Testis (tissue), 2 donors: ENCODE data around the gene SP3.

ENCODE experiments used
- POLR2A ChIP-seq: fragments of 450-650 bp; IDR thresholded peaks from one replicate; pipeline ENCODE4 v1.6.1; 2017; ENCODE audit warnings: antibody characterized with exemption, mild to moderate bottlenecking, moderate library complexity
- TF ChIP-seq, protein P1 (sequence below), 3 experiments: fragments of 450-650 bp in 2 of 3; fragments of 200-600 bp in 1 of 3; sonication (generic) in 1 of 3; IDR thresholded peaks; one replicate each; pipeline ENCODE4 v1.5.1; 2016 to 2019; ENCODE audit warnings: antibody characterized with exemption in 3 of 3, mild to moderate bottlenecking in 2 of 3, moderate library complexity in 1 of 3

DNA sequence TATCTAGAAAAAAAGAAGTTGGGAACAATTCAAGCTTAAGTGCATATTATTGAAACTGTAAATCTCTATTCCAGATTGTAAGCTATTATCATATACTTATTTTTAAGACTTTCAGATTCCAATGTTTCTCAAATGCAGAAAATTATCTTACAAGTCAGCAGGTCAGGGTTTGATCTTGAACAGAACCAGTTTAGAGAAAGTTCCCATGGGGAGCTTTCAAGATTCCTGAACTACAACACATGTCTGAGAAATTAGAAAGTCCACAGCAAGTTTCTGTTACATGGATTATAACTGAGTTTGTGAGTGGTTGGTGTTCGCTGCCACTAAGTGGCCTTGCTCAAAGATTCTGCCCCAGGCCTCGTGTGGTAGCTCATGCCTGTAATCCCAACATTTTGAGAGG is 31.6 kb upstream of the SP3 start:
- TF ChIP-seq, protein P1, sequence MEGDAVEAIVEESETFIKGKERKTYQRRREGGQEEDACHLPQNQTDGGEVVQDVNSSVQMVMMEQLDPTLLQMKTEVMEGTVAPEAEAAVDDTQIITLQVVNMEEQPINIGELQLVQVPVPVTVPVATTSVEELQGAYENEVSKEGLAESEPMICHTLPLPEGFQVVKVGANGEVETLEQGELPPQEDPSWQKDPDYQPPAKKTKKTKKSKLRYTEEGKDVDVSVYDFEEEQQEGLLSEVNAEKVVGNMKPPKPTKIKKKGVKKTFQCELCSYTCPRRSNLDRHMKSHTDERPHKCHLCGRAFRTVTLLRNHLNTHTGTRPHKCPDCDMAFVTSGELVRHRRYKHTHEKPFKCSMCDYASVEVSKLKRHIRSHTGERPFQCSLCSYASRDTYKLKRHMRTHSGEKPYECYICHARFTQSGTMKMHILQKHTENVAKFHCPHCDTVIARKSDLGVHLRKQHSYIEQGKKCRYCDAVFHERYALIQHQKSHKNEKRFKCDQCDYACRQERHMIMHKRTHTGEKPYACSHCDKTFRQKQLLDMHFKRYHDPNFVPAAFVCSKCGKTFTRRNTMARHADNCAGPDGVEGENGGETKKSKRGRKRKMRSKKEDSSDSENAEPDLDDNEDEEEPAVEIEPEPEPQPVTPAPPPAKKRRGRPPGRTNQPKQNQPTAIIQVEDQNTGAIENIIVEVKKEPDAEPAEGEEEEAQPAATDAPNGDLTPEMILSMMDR (IDR thresholded peaks at IDR 0.05), result no peak
- TF ChIP-seq POLR2A, result no peak
